Measurements from ENCODE around the gene RPP14.

DNA sequence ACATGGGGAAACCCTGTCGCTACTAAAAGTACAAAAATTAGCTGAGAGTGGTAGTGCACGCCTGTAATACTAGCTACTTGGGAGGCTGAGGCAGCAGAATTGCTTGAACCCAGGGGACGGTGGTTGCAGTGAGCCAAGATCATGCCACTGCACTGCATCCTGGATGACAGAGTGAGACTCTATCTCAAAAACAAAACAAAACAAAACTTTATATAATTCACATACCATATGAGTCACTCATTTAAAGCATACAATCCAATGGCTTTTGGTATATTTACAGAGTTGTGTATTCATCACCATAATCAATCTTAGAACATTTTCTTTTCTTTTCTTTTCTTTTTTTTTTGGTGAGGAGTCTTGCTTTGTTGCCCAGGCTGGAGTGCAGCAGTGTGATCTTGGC, 35.3 kb downstream of the RPP14 start:
- TF ChIP-seq CTCF (IDR thresholded peaks at IDR 0.05; ENCODE audit: low read length) (no peak), EZH2 (optimal IDR thresholded peaks at IDR 0.05; ENCODE audit: low read depth, low read length) (no peak), EZH2phosphoT487 (IDR thresholded peaks at IDR 0.05; ENCODE audit: low read length) (no peak)
